Measurements from ENCODE around the gene SEC14L1.

SEC14L1 gene

GRCh38 chr17:77191244-77191643, 50.5 kb downstream of the SEC14L1 start:
- H3K27ac ChIP-seq, result no peak overlapping the region
- H3K27me3 ChIP-seq, result no peaks in the 10 kb centered on the region
- peaks cover 15 to 100% (median 29%) of the 10 kb centered on the region in 11 experiments; a peak in 19 of 22 replicates for H4K20me1 ChIP-seq
- peaks cover 8 to 42% (median 21%) of the 10 kb centered on the region in 10 experiments for H3K4me1 ChIP-seq
- peaks cover 54 to 78% (median 57%) of the 10 kb centered on the region in 11 experiments for H3K36me3 ChIP-seq
- no peaks in the 10 kb centered on the region for H3K9me3 ChIP-seq (replicated peaks in 1 of 11)
- no peak overlapping the region for H3K9ac ChIP-seq
- no peak overlapping the region for H3K4me3 ChIP-seq
- no peak for TF ChIP-seq Cebpa-rat (IDR thresholded peaks at IDR 0.05)
- no peak overlapping the region for H3K4me2 ChIP-seq

GRCh38 chr17:77193653-77194052, 52.9 kb downstream of the SEC14L1 start:
- Histone ChIP-seq H3K4me1 (peaks cover under 1 to 23% (median 6%) of the 10 kb centered on the region in 10 experiments; a peak in 13 of 20 replicates), H3K27ac (no peak overlapping the region), H3K9ac (no peak overlapping the region), H3K36me3 (peaks cover 78 to 88% (median 81%) of the 10 kb centered on the region in 11 experiments), H4K20me1 (peaks cover 0 to 96% (median 7%) of the 10 kb centered on the region in 11 experiments; a peak in 12 of 22 replicates), H3K4me3 (no peak overlapping the region), H3K9me3 (replicated peaks in 1 of 11) (no peaks in the 10 kb centered on the region), H3K4me2 (no peak overlapping the region), H3K27me3 (no peaks in the 10 kb centered on the region)
- TF ChIP-seq Cebpa-rat (IDR thresholded peaks at IDR 0.05), result no peak

DNA sequence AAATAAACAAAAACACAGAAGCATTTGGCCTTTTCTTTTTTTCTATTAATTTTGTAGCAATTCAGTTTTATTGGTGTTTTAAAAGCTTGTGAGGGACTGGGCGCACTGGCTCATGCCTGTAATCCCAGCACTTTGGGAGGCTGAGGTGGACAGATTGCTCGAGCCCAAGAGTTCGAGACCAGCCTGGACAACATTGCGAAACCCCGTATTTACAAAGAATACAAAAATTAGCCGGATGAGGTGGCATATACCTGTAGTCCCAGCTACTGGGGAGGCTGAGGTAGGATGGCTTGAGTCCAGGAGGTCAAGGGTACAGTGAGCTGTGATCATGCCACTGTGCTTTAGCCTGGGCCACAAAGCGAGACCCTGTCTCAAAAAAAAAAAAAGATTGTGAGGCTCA, 53.4 kb downstream of the SEC14L1 start:
- TF ChIP-seq Cebpa-rat (IDR thresholded peaks at IDR 0.05), result peak in 2 of 11 experiments; percentile 67 to 71; a peak in 5 of 22 replicates
- H3K27ac ChIP-seq, result no peak overlapping the region
- no peaks in the 10 kb centered on the region for H3K9me3 ChIP-seq (replicated peaks in 1 of 11)
- H3K9ac ChIP-seq, result no peak overlapping the region
- H3K4me3 ChIP-seq, result no peak overlapping the region
- H3K4me1 ChIP-seq, result peaks cover 0 to 18% (median 2%) of the 10 kb centered on the region in 10 experiments; a peak in 11 of 20 replicates
- H3K27me3 ChIP-seq, result no peaks in the 10 kb centered on the region
- peaks cover 82 to 93% (median 86%) of the 10 kb centered on the region in 11 experiments for H3K36me3 ChIP-seq
- H3K4me2 ChIP-seq, result no peak overlapping the region
- H4K20me1 ChIP-seq, result peaks cover 0 to 95% (median 5%) of the 10 kb centered on the region in 11 experiments; a peak in 12 of 22 replicates

DNA sequence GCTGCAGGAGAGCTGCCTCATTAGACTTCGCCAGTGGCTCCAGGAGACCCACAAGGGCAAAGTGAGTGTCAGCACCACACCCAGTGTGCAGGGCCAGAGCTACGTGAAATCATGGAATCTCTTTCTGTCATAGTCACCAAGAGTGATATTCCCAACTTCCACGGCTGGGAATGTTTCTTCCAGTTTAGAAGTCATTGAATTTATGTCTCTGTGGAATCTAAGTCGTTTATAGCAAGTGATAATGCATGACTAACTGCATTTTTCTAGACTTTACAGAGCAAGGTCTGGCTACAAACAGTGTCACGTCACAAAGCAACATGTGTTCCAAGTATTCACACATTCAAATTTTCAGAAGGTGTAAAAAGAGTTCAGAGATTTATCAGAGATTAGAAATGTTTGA, 55.5 kb downstream of the SEC14L1 start:
- Histone ChIP-seq H3K4me1 (no peaks in the 10 kb centered on the region), H3K9me3 (replicated peaks in 1 of 11) (no peaks in the 10 kb centered on the region), H3K4me3 (no peak overlapping the region), H3K9ac (no peak overlapping the region), H4K20me1 (peaks cover 0 to 95% (median 0%) of the 10 kb centered on the region in 11 experiments; a peak in 7 of 22 replicates), H3K27me3 (no peaks in the 10 kb centered on the region), H3K4me2 (no peak overlapping the region), H3K27ac (no peak overlapping the region), H3K36me3 (peaks cover 96 to 100% (median 99%) of the 10 kb centered on the region in 11 experiments)
- TF ChIP-seq Cebpa-rat (IDR thresholded peaks at IDR 0.05), result no peak

- no peak overlapping the region for H3K4me3 ChIP-seq
- peaks cover 0 to 95% (median 0%) of the 10 kb centered on the region in 11 experiments; a peak in 6 of 22 replicates for H4K20me1 ChIP-seq
- H3K27me3 ChIP-seq, result no peaks in the 10 kb centered on the region
- peaks cover 96 to 100% (median 99%) of the 10 kb centered on the region in 11 experiments for H3K36me3 ChIP-seq
- H3K9ac ChIP-seq, result no peak overlapping the region
- no peak overlapping the region for H3K4me2 ChIP-seq
- no peaks in the 10 kb centered on the region for H3K4me1 ChIP-seq
- TF ChIP-seq Cebpa-rat (IDR thresholded peaks at IDR 0.05), result no peak
- H3K27ac ChIP-seq, result no peak overlapping the region
- no peaks in the 10 kb centered on the region for H3K9me3 ChIP-seq (replicated peaks in 1 of 11)
Measured at GRCh38 chr17:77197115-77197514, 56.3 kb downstream of the SEC14L1 start.

DNA sequence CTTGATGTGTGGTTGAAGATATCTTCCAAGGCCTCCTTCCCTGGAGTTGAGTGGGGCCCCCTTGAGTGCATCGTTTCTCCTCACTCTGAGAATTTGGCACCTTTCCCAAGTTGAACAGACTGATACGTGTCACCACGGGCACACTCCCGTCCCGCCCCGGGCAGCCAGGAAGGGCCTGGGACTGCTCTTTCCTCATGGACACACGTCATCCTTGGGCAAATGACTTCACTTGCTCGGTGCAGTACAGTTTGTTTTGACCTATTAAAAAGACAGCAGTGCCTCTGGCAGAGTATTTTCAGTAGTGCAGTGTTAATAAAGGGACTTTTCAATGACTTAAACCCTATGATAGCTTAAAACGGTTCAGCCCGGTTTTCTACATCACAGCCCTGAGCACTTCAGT, 59.9 kb downstream of the SEC14L1 start:
- Histone ChIP-seq H3K27ac (no peak overlapping the region), H3K36me3 (peaks cover 88 to 100% (median 99%) of the 10 kb centered on the region in 11 experiments), H3K4me2 (no peak overlapping the region), H4K20me1 (peaks cover 0 to 95% (median 0%) of the 10 kb centered on the region in 11 experiments; a peak in 7 of 22 replicates), H3K4me1 (peaks cover 9 to 13% (median 11%) of the 10 kb centered on the region in 10 experiments), H3K9ac (no peak overlapping the region), H3K9me3 (replicated peaks in 1 of 11) (no peaks in the 10 kb centered on the region), H3K27me3 (no peaks in the 10 kb centered on the region), H3K4me3 (no peak overlapping the region)
- no peak for TF ChIP-seq Cebpa-rat (IDR thresholded peaks at IDR 0.05)

- Histone ChIP-seq H3K36me3 (peaks cover 84 to 100% (median 96%) of the 10 kb centered on the region in 11 experiments), H4K20me1 (peaks cover 0 to 94% (median 0%) of the 10 kb centered on the region in 11 experiments; a peak in 8 of 22 replicates), H3K9ac (no peak overlapping the region)
Measured at GRCh38 chr17:77203436-77203835, 62.7 kb downstream of the SEC14L1 start.

DNA sequence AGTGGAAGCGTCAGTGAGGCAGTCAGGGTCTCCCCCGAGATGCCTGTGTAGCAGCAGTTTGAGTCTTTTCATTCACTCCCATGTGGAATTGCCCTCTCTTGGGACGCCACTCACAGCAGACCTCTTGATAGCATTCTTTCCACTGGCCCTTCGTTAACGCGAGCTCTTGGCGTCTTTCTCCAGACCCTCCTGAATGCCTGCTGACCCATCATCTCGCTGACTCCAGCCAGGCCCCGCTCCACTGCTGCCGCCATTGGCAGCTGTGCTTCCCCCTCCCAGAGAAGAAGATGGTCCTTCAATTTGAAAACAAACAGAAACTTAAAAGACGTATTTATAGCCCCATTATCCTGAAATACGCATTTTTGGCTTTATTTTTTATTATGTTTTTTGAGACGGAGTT, 63.1 kb downstream of the SEC14L1 start:
- Histone ChIP-seq H3K27ac (no peak overlapping the region), H3K36me3 (peaks cover 85 to 100% (median 96%) of the 10 kb centered on the region in 11 experiments), H4K20me1 (peaks cover 0 to 97% (median 0%) of the 10 kb centered on the region in 11 experiments; a peak in 8 of 22 replicates), H3K4me1 (peaks cover 20 to 31% (median 25%) of the 10 kb centered on the region in 10 experiments), H3K9ac (no peak overlapping the region), H3K9me3 (replicated peaks in 1 of 11) (no peaks in the 10 kb centered on the region), H3K27me3 (no peaks in the 10 kb centered on the region), H3K4me3 (no peak overlapping the region), H3K4me2 (no peak overlapping the region)
- TF ChIP-seq Cebpa-rat (IDR thresholded peaks at IDR 0.05), result no peak

More at GRCh38 chr17:77203436-77203835, 62.7 kb downstream of the SEC14L1 start:
- H3K4me1 ChIP-seq, result peaks cover 20 to 31% (median 25%) of the 10 kb centered on the region in 10 experiments
- no peaks in the 10 kb centered on the region for H3K9me3 ChIP-seq (replicated peaks in 1 of 11)
- no peaks in the 10 kb centered on the region for H3K27me3 ChIP-seq
- H3K27ac ChIP-seq, result no peak overlapping the region
- H3K4me2 ChIP-seq, result no peak overlapping the region
- H3K4me3 ChIP-seq, result no peak overlapping the region
- TF ChIP-seq Cebpa-rat (IDR thresholded peaks at IDR 0.05), result no peak

DNA sequence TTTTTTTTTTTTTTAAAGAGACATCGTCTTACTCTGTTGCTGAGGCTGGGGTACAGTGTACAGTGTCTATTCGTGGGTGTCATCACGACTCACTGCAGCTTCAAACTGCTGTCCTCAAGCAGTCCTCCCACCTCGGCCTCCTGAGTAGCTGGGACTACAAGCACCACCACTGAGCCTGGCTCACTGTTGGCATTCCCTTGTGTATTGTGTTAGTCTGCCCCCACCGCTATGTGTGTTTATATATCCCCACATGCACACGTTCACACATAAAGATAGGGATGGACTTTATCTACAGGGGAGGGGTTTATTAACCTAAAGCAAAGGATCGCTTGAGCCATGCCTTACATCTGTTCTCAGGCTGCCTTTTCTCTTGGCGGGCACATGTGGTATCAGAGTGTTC, 63.8 kb downstream of the SEC14L1 start:
- Histone ChIP-seq H3K4me1 (peaks cover 23 to 35% (median 29%) of the 10 kb centered on the region in 10 experiments), H3K9me3 (replicated peaks in 1 of 11) (no peaks in the 10 kb centered on the region), H3K27ac (no peak overlapping the region), H3K9ac (no peak overlapping the region; a peak in 2 of 22 replicates), H4K20me1 (peaks cover 0 to 97% (median 0%) of the 10 kb centered on the region in 11 experiments; a peak in 8 of 22 replicates), H3K4me2 (no peak overlapping the region), H3K36me3 (peaks cover 86 to 100% (median 96%) of the 10 kb centered on the region in 11 experiments), H3K27me3 (no peaks in the 10 kb centered on the region), H3K4me3 (no peak overlapping the region)
- TF ChIP-seq Cebpa-rat (IDR thresholded peaks at IDR 0.05), result no peak

All from BLaER1 treated with 17β-estradiol and CSF1 and Interleukin-3, amounts not matched to agents 10 nM and 100 nM (cell line).